ENCODE data around the gene GNGT2.

The GNGT2 gene

GRCh38 chr17:49255125-49255524 is 44.8 kb upstream of the GNGT2 start:
- Histone ChIP-seq H2AFZ (ENCODE audit: low read length) (no peak overlapping the region), H3K36me3 (replicated peaks; ENCODE audit: insufficient read depth, low read length) (no peaks in the 10 kb centered on the region), H3K9me3 (replicated peaks; ENCODE audit: insufficient read depth, low read length) (no peaks in the 10 kb centered on the region), H3K4me1 (ENCODE audit: low read length) (no peaks in the 10 kb centered on the region), H3K9ac (ENCODE audit: low read length) (no peak overlapping the region), H3K9me2 (replicated peaks; ENCODE audit: insufficient read depth, low read length) (no peaks in the 10 kb centered on the region), H3K27me3 (replicated peaks; ENCODE audit: insufficient read depth, low read length) (0 out of 2 replicates have a peak, but pooled peaks cover 4% of the 10 kb centered on the region), H3F3A (ENCODE audit: insufficient read depth, low read length) (no peaks in the 10 kb centered on the region), H4K20me1 (ENCODE audit: insufficient read depth, low read length) (no peaks in the 10 kb centered on the region), H3K4me3 (ENCODE audit: low read length) (no peak overlapping the region), H3K27ac (ENCODE audit: low read length) (no peak overlapping the region), H3K4me2 (ENCODE audit: low read depth, low read length) (no peak overlapping the region), H3K79me2 (ENCODE audit: low read length) (no peaks in the 10 kb centered on the region)
- DNase-seq: no peak
- no peak for TF ChIP-seq CTCF (IDR thresholded peaks at IDR 0.05; ENCODE audit: low read length)

GRCh38 chr17:49254066-49254465 is 43.7 kb upstream of the GNGT2 start:
- no peaks in the 10 kb centered on the region for H3K9me2 ChIP-seq (replicated peaks; ENCODE audit: insufficient read depth, low read length)
- H3K36me3 ChIP-seq (replicated peaks; ENCODE audit: insufficient read depth, low read length): no peaks in the 10 kb centered on the region
- H3K4me2 ChIP-seq (ENCODE audit: low read depth, low read length): no peak overlapping the region
- no peak overlapping the region for H3K27ac ChIP-seq (ENCODE audit: low read length)
- no peak overlapping the region for H3K4me3 ChIP-seq (ENCODE audit: low read length)
- H3K9ac ChIP-seq (ENCODE audit: low read length): no peak overlapping the region
- peaks cover 12% of the 10 kb centered on the region; the same call in 1 of the 2 replicates for H3K27me3 ChIP-seq (replicated peaks; ENCODE audit: insufficient read depth, low read length)
- DNase-seq: no peak
- H2AFZ ChIP-seq (ENCODE audit: low read length): no peak overlapping the region
- TF ChIP-seq EZH2phosphoT487 (IDR thresholded peaks at IDR 0.05; ENCODE audit: low read length) (no peak), EZH2 (optimal IDR thresholded peaks at IDR 0.05; ENCODE audit: low read depth, low read length) (no peak), CTCF (IDR thresholded peaks at IDR 0.05; ENCODE audit: low read length) (no peak)
- no peaks in the 10 kb centered on the region for H3F3A ChIP-seq (ENCODE audit: insufficient read depth, low read length)
- H4K20me1 ChIP-seq (ENCODE audit: insufficient read depth, low read length): no peaks in the 10 kb centered on the region
- no peaks in the 10 kb centered on the region for H3K4me1 ChIP-seq (ENCODE audit: low read length)
- no peaks in the 10 kb centered on the region for H3K9me3 ChIP-seq (replicated peaks; ENCODE audit: insufficient read depth, low read length)
- no peaks in the 10 kb centered on the region for H3K79me2 ChIP-seq (ENCODE audit: low read length)

- no peak overlapping the region for H2AFZ ChIP-seq (ENCODE audit: low read length)
- no peak overlapping the region for H3K4me2 ChIP-seq (ENCODE audit: low read depth, low read length)
Measured at GRCh38 chr17:49252148-49252695, 41.8 kb upstream of the GNGT2 start.

More at GRCh38 chr17:49252148-49252695, 41.8 kb upstream of the GNGT2 start:
- Histone ChIP-seq H3K79me2 (ENCODE audit: low read length) (no peaks in the 10 kb centered on the region), H3F3A (ENCODE audit: insufficient read depth, low read length) (no peaks in the 10 kb centered on the region), H3K4me3 (ENCODE audit: low read length) (no peak overlapping the region), H3K36me3 (replicated peaks; ENCODE audit: insufficient read depth, low read length) (no peaks in the 10 kb centered on the region), H3K27ac (ENCODE audit: low read length) (no peak overlapping the region), H4K20me1 (ENCODE audit: insufficient read depth, low read length) (no peaks in the 10 kb centered on the region), H3K9ac (ENCODE audit: low read length) (no peak overlapping the region), H3K9me3 (replicated peaks; ENCODE audit: insufficient read depth, low read length) (no peaks in the 10 kb centered on the region), H3K9me2 (replicated peaks; ENCODE audit: insufficient read depth, low read length) (no peaks in the 10 kb centered on the region), H3K27me3 (replicated peaks; ENCODE audit: insufficient read depth, low read length) (peaks cover 16% of the 10 kb centered on the region; the same call in 1 of the 2 replicates), H3K4me1 (ENCODE audit: low read length) (no peaks in the 10 kb centered on the region)
- DNase-seq: no peak
- TF ChIP-seq EZH2phosphoT487 (IDR thresholded peaks at IDR 0.05; ENCODE audit: low read length) (no peak), CTCF (IDR thresholded peaks at IDR 0.05; ENCODE audit: low read length) (no peak), EZH2 (optimal IDR thresholded peaks at IDR 0.05; ENCODE audit: low read depth, low read length) (no peak)
